ENCODE data around the gene MRPS27. TPM values are rescaled to one million over a fixed set of nuclear protein-coding genes. Genes with fewer than 3 reads are reported as not detected.

Gene MRPS27
- total and polyA plus RNA-seq, 2 donors from 2014 or later: 40.0 to 50.8 TPM

DNA sequence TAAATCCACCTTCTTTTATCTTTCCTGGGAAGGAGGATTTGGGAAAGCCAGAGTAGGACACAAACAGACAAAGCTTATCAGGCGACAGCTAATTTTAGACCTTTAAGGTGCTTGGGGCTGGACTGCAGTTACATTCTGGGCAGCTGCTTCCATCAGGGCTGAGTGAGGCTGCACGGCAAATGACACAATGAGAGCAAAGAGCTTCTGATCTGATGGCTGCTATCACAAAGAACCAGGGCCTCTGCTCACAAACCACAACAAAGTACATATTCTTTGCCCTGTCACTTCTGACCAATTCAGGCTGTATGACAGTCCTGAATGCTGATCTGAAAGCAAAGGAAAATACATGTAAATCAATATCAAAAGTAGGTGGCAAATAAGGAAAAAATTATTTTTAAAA is 93.1 kb downstream of the MRPS27 start:
- no peaks in the 10 kb centered on the region for H3K4me1 ChIP-seq (ENCODE audit: control insufficient read depth in 2 of 3, insufficient read depth in 2 of 3, low read depth in 1 of 3, low read length in 3 of 3)
- TF ChIP-seq, protein P1, sequence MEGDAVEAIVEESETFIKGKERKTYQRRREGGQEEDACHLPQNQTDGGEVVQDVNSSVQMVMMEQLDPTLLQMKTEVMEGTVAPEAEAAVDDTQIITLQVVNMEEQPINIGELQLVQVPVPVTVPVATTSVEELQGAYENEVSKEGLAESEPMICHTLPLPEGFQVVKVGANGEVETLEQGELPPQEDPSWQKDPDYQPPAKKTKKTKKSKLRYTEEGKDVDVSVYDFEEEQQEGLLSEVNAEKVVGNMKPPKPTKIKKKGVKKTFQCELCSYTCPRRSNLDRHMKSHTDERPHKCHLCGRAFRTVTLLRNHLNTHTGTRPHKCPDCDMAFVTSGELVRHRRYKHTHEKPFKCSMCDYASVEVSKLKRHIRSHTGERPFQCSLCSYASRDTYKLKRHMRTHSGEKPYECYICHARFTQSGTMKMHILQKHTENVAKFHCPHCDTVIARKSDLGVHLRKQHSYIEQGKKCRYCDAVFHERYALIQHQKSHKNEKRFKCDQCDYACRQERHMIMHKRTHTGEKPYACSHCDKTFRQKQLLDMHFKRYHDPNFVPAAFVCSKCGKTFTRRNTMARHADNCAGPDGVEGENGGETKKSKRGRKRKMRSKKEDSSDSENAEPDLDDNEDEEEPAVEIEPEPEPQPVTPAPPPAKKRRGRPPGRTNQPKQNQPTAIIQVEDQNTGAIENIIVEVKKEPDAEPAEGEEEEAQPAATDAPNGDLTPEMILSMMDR (IDR thresholded peaks at IDR 0.05; ENCODE audit: borderline replicate concordance, extremely low read depth, insufficient read depth): no peak
- DNase-seq (no peak), FAIRE-seq (no peak)
- H3K27ac ChIP-seq (ENCODE audit: low read depth in 2 of 2, low read length in 2 of 2): no peak overlapping the region
- no peaks in the 10 kb centered on the region for H3K27me3 ChIP-seq (ENCODE audit: control insufficient read depth, insufficient read depth, low read length)
- H3K9ac ChIP-seq (ENCODE audit: low read length in 3 of 3): no peak overlapping the region
- no peaks in the 10 kb centered on the region for H3K9me3 ChIP-seq (ENCODE audit: control insufficient read depth in 2 of 3, insufficient read depth in 1 of 3, low read length in 3 of 3)
- H3K36me3 ChIP-seq (ENCODE audit: control insufficient read depth in 2 of 3, insufficient read depth in 3 of 3, low read length in 3 of 3): peaks cover 0 to 19% (median 16%) of the 10 kb centered on the region in 3 donors
- intact Hi-C loops (cut with DNase I): no loop called here
- no peak overlapping the region for H3K4me3 ChIP-seq (ENCODE audit: low read length in 3 of 3)

DNA sequence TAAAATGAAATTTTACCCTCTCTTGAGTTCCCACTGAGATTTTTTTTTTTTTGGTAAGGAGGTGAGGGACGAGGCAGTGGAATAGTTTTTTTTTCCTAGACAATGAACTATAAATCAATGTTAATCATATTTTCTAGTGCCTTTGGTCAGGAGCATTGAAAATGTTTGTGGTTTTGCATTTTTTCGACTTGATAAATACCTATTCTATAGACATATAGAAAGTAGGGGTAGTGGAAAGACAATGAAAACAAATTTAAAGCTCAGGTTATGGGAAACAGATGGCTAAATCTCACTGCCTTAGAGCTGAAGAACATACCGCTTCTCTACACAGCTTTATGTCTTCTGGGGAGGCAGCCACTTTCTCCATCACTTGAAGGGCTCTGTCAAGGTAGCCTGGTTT is 94.3 kb downstream of the MRPS27 start:
- no peak overlapping the region for H3K27ac ChIP-seq (ENCODE audit: low read depth in 2 of 2, low read length in 2 of 2)
- FAIRE-seq (no peak), DNase-seq (no peak)
- intact Hi-C loops (cut with DNase I): no loop called here
- no peak overlapping the region for H3K9ac ChIP-seq (ENCODE audit: low read length in 3 of 3)
- no peak overlapping the region for H3K4me3 ChIP-seq (ENCODE audit: low read length in 3 of 3)
- no peaks in the 10 kb centered on the region for H3K27me3 ChIP-seq (ENCODE audit: control insufficient read depth, insufficient read depth, low read length)
- TF ChIP-seq, protein P1 (IDR thresholded peaks at IDR 0.05; ENCODE audit: borderline replicate concordance, extremely low read depth, insufficient read depth): no peak
- no peaks in the 10 kb centered on the region for H3K9me3 ChIP-seq (ENCODE audit: control insufficient read depth in 2 of 3, insufficient read depth in 1 of 3, low read length in 3 of 3)
- H3K4me1 ChIP-seq (ENCODE audit: control insufficient read depth in 2 of 3, insufficient read depth in 2 of 3, low read depth in 1 of 3, low read length in 3 of 3): no peaks in the 10 kb centered on the region
- peaks cover 0 to 19% (median 16%) of the 10 kb centered on the region in 3 donors for H3K36me3 ChIP-seq (ENCODE audit: control insufficient read depth in 2 of 3, insufficient read depth in 3 of 3, low read length in 3 of 3)

DNA sequence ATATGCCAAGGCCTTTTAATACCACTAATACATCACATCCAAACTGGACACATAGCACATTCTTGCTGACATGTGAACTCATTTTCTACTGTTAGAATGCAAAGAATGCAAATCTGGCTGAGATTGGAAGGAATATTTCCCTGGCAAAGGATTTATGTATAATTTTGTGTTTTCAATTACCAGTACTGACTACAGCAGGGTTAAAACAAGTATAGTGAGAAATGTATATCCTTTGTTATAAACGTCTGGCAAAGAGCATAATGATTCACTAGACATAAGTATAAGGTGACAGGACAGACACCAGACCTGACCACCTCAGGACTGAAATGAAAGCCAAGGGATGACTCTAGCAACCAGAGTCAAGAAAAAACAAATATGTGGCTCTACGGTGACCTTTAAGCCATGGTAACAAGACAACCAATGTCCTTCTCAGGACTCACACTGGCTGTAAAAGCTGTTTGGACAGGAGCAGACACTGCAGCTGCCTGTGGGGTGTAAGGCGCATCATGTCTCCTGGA is 95.0 kb downstream of the MRPS27 start:
- Histone ChIP-seq H3K27me3 (ENCODE audit: control insufficient read depth, insufficient read depth, low read length) (no peaks in the 10 kb centered on the region), H3K27ac (ENCODE audit: low read depth in 2 of 2, low read length in 2 of 2) (no peak overlapping the region), H3K9me3 (ENCODE audit: control insufficient read depth in 2 of 3, insufficient read depth in 1 of 3, low read length in 3 of 3) (no peaks in the 10 kb centered on the region), H3K4me1 (ENCODE audit: control insufficient read depth in 2 of 3, insufficient read depth in 2 of 3, low read depth in 1 of 3, low read length in 3 of 3) (no peaks in the 10 kb centered on the region), H3K36me3 (ENCODE audit: control insufficient read depth in 2 of 3, insufficient read depth in 3 of 3, low read length in 3 of 3) (peaks cover 0 to 19% (median 19%) of the 10 kb centered on the region in 3 donors), H3K4me3 (ENCODE audit: low read length in 3 of 3) (no peak overlapping the region), H3K9ac (ENCODE audit: low read length in 3 of 3) (no peak overlapping the region)
- FAIRE-seq (no peak), DNase-seq (no peak)
- intact Hi-C loops (cut with DNase I): no loop called here
- TF ChIP-seq, protein P1 (IDR thresholded peaks at IDR 0.05; ENCODE audit: borderline replicate concordance, extremely low read depth, insufficient read depth): no peak

DNA sequence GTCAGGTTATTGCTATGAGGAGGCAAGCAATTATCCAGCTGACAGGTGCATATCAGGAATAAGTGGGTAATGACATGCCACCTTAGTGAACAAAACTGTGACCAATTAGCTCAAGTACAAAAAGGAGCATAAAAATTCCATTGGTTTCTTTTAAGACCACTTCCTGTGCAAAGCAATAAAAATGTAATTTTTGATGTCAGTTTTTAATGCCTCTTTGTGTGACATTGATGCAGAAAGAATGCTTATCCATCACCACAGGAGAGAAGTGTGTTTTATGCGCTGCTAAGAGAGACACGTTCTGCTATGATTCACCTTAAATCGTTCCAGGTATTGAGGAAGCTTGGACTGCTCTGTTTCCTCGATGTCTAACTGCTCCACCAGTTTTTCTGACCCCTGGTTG is 96.7 kb downstream of the MRPS27 start:
- no peak overlapping the region for H3K4me3 ChIP-seq (ENCODE audit: low read length in 3 of 3)
- no peaks in the 10 kb centered on the region for H3K27me3 ChIP-seq (ENCODE audit: control insufficient read depth, insufficient read depth, low read length)
- H3K9me3 ChIP-seq (ENCODE audit: control insufficient read depth in 2 of 3, insufficient read depth in 1 of 3, low read length in 3 of 3): no peaks in the 10 kb centered on the region
- H3K9ac ChIP-seq (ENCODE audit: low read length in 3 of 3): no peak overlapping the region
- DNase-seq: no peak
- no peak for FAIRE-seq
- peaks cover 3 to 25% (median 24%) of the 10 kb centered on the region in 3 donors for H3K36me3 ChIP-seq (ENCODE audit: control insufficient read depth in 2 of 3, insufficient read depth in 3 of 3, low read length in 3 of 3)
- intact Hi-C loops (cut with DNase I): no loop called here
- H3K4me1 ChIP-seq (ENCODE audit: control insufficient read depth in 2 of 3, insufficient read depth in 2 of 3, low read depth in 1 of 3, low read length in 3 of 3): no peaks in the 10 kb centered on the region
- TF ChIP-seq, protein P1 (IDR thresholded peaks at IDR 0.05; ENCODE audit: borderline replicate concordance, extremely low read depth, insufficient read depth): no peak
- no peak overlapping the region for H3K27ac ChIP-seq (ENCODE audit: low read depth in 2 of 2, low read length in 2 of 2)
